Mucosa of stomach (tissue), 1 donor: Measurements from ENCODE around the gene POFUT2.
"Not testable (repeated sequence)": the region's sequence is repeated elsewhere in the genome, so short reads cannot be mapped to it uniquely, and the experiment has no call there.

Experiments
- H3K27me3 ChIP-seq: one replicate; pipeline ENCODE4 v1.7.0; 2013; ENCODE audit warnings: mild to moderate bottlenecking, low read length; ENCODE audit not compliant: control insufficient read depth, insufficient read depth
- H3K36me3 ChIP-seq: one replicate; pipeline ENCODE4 v1.7.0; 2013; ENCODE audit warnings: low read length; ENCODE audit not compliant: control insufficient read depth, insufficient read depth
- H3K4me1 ChIP-seq: one replicate; pipeline ENCODE4 v1.7.0; 2013; ENCODE audit warnings: mild to moderate bottlenecking, low read length; ENCODE audit not compliant: control insufficient read depth, insufficient read depth
- H3K4me3 ChIP-seq: one replicate; pipeline ENCODE4 v1.7.0; 2013; ENCODE audit warnings: low read length
- H3K9ac ChIP-seq: one replicate; pipeline ENCODE4 v1.7.0; 2013; ENCODE audit warnings: mild to moderate bottlenecking, low read length, moderate library complexity
- H3K9me3 ChIP-seq: one replicate; pipeline ENCODE4 v1.7.0; 2013; ENCODE audit warnings: mild to moderate bottlenecking, low read length, moderate library complexity; ENCODE audit not compliant: control insufficient read depth
- donor health status: Pancreatic carcinoma.

POFUT2 gene

GRCh38 chr21:45323487-45324311 is 36.0 kb upstream of the POFUT2 start:
- Histone ChIP-seq H3K4me1 (peaks cover 19% of the 10 kb centered on the region), H3K4me3 (no peak overlapping the region), H3K9ac (no peak overlapping the region), H3K36me3 (no peaks in the 10 kb centered on the region), H3K9me3 (no peaks in the 10 kb centered on the region), H3K27me3 (no peaks in the 10 kb centered on the region)

DNA sequence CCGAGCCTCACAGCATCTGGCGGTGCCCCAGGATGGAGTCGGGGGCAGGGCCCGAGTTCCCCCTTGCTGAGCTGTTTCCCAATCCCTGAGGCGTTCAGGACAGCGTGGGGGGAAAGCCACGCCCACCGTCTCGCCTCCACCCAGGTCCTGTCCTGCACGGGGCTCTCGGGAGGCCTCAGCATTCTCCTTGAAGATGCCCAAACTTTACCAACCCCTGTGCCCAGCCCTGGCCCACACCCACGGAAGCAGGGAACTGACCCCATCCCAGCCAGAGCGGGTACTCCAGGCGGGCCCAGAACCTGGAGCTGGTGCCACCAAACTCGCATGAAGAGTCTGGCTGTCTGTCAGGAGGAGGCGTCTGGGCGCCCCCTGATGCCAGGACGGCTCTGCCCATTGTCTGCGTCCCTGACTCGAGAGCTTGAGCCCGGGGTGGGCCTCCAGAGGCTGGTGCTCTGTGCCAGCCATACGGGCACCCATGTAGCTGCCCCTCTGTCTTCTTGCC is 35.3 kb upstream of the POFUT2 start:
- Histone ChIP-seq H3K36me3 (no peaks in the 10 kb centered on the region), H3K4me3 (no peak overlapping the region), H3K9ac (no peak overlapping the region), H3K27me3 (no peaks in the 10 kb centered on the region), H3K9me3 (no peaks in the 10 kb centered on the region), H3K4me1 (peaks cover 23% of the 10 kb centered on the region)

GRCh38 chr21:45322231-45322959 is 34.7 kb upstream of the POFUT2 start:
- no peaks in the 10 kb centered on the region for H3K9me3 ChIP-seq
- H3K4me3 ChIP-seq = no peak overlapping the region
- no peaks in the 10 kb centered on the region for H3K27me3 ChIP-seq
- no peaks in the 10 kb centered on the region for H3K36me3 ChIP-seq
- peaks cover 29% of the 10 kb centered on the region for H3K4me1 ChIP-seq
- H3K9ac ChIP-seq = no peak overlapping the region

GRCh38 chr21:45320261-45321025 is 32.7 kb upstream of the POFUT2 start:
- Histone ChIP-seq H3K27me3 (no peaks in the 10 kb centered on the region), H3K36me3 (no peaks in the 10 kb centered on the region), H3K4me3 (no peak overlapping the region), H3K4me1 (peaks cover 33% of the 10 kb centered on the region), H3K9ac (no peak overlapping the region), H3K9me3 (no peaks in the 10 kb centered on the region)

DNA sequence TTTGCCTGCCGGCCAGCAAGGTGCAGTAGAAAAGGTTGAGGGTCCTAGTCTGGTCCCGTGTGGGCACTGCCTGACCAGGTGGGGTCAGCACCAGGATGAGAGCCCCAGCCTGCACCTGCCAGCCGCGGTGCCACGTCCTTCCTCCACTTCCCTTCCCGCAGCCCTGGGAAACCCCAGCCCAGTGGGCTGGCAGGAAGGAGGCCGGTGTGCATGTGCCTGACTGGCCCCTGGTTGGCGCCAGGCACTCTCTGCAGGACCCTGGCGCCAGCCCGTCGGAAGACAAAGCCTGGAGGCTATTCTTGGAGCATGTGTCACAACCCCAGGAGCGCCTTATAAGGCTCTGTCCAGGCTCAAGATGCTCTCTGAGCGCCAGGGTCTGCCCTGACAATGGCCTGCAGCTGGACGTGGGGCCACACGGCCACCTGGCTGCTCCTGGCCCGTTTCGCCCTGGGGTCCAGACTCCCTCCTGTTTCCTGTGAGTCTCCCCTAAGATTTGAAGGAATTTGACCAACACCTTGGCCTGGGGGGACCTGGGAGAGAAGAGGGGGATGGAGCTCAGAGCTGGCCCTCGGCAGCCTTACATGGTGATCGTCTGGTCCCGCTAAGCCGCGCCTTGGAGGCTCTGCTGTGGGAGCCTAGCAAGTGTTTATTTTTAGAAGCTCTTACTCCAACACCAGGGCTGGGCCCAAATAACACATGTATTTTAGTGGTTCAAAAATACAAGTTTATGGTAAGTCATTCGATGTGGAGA is 31.9 kb upstream of the POFUT2 start:
- no peaks in the 10 kb centered on the region for H3K9me3 ChIP-seq
- H3K36me3 ChIP-seq = no peaks in the 10 kb centered on the region
- peaks cover 33% of the 10 kb centered on the region for H3K4me1 ChIP-seq
- H3K27me3 ChIP-seq = no peaks in the 10 kb centered on the region
- H3K4me3 ChIP-seq = no peak overlapping the region
- no peak overlapping the region for H3K9ac ChIP-seq

DNA sequence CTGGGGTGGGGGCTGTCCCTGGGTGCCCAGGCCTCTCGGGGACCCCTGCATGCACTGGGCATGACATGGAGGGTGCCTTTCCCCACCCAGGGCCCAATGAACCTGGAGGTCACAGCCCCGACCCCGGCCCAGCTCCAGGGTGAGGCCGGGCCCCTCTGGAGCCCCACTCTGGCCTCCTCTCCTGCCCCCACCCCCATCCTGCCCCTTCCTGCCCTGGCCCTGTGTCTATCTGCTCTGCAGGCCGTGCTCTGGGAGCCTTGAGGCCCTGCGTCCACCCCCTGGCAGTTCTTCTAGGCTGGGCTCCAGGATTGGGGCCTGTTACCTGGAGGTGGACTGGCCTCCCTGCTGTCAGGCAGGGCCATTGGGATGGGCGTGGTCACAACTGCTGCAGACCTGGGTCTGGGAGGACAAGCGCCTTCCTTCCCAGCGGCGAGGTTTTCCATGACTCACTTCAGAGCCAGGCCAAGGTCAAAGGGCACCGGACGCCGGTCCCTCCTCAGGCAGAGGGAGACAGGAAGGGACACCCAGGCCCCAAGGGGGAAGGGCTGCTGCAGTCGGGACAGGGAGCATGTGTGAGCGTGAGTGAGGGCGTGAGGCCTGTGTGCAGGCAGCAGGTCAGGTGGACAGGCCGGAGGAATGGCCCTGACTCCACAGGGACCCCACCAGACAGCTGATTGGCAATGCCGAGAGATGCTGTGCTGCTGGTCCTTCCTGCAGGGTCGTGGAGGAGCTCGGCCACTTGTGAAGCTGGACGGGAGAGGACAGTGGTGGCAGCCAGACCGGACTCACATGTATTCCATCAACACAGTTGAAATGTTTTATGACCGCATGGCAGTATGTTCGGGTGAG is 31.1 kb upstream of the POFUT2 start:
- peaks cover 31% of the 10 kb centered on the region for H3K4me1 ChIP-seq
- H3K27me3 ChIP-seq = no peaks in the 10 kb centered on the region
- H3K9me3 ChIP-seq = no peaks in the 10 kb centered on the region
- no peaks in the 10 kb centered on the region for H3K36me3 ChIP-seq
- H3K4me3 ChIP-seq = no peak overlapping the region
- H3K9ac ChIP-seq = no peak overlapping the region

- no peaks in the 10 kb centered on the region for H3K9me3 ChIP-seq
- H3K4me1 ChIP-seq = peaks cover 26% of the 10 kb centered on the region
- H3K4me3 ChIP-seq = no peak overlapping the region
- no peaks in the 10 kb centered on the region for H3K36me3 ChIP-seq
- H3K27me3 ChIP-seq = no peaks in the 10 kb centered on the region
- H3K9ac ChIP-seq = no peak overlapping the region
Measured at GRCh38 chr21:45318146-45318555, 30.5 kb upstream of the POFUT2 start.

DNA sequence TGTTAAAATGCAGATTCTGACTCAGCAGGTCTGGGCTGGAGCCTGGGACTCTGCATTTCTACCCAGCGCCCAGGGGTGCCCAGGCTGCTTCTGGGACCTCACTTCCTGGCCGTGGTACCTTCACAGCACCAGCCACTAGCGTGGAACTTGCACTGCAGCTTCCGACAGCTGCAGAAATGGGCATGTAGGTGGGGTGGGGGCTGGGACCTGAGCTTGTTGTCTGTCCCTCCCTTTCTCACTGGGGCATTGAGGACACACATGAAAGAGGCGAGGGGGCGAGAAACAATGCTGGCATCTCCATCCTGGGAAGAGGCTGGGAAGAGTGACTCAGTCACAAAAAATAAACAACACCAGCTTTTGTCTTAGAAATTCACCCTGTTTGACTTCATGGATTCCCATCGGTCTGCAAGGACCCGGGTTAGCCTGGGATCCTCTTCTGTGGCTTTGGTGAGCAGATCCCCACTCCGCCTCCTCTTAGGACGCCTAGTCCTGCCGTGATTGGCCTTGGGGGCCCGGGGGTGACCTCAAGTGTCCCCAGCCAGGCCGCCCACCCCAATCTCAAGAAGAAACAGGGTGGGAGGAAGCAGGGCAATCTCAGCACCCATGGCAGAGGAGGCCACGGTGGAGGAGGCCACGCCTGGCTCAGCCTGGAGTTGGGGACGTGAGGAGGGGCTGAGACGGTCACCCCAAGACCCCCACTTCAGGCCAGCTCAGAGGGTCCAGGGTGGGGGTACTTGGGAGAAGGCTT is 29.9 kb upstream of the POFUT2 start:
- no peak overlapping the region for H3K4me3 ChIP-seq
- no peak overlapping the region for H3K9ac ChIP-seq
- no peaks in the 10 kb centered on the region for H3K9me3 ChIP-seq
- no peaks in the 10 kb centered on the region for H3K36me3 ChIP-seq
- H3K27me3 ChIP-seq = no peaks in the 10 kb centered on the region
- peaks cover 26% of the 10 kb centered on the region for H3K4me1 ChIP-seq

DNA sequence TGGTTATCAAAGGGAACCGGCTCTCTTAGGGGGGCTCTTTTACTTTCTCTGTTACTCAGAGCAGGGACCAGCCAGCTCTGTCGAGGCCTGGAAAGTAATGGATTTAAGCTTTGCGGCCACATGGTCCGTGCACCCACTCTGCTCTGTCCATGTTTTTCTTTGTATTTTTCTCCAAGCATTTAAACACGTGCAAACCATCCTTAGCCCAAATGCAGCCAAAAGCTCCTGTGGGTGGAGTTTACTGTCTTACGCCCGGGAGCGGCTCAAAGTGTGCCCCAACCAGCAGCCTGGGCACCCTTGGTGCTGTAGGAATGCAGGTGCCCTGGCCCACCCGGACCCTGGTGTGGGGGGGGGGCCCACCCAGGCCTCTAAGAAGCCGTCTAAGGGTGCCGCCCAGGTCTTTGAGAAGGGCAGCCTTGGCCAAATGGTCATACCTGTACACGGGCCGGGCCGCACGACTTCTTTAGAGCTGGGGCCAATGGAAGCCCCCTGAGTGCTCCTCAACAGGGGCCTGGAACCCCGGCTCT is 29.2 kb upstream of the POFUT2 start:
- no peaks in the 10 kb centered on the region for H3K36me3 ChIP-seq
- no peaks in the 10 kb centered on the region for H3K27me3 ChIP-seq
- H3K9me3 ChIP-seq = no peaks in the 10 kb centered on the region
- H3K9ac ChIP-seq = no peak overlapping the region
- no peak overlapping the region for H3K4me3 ChIP-seq
- H3K4me1 ChIP-seq = peaks cover 26% of the 10 kb centered on the region

DNA sequence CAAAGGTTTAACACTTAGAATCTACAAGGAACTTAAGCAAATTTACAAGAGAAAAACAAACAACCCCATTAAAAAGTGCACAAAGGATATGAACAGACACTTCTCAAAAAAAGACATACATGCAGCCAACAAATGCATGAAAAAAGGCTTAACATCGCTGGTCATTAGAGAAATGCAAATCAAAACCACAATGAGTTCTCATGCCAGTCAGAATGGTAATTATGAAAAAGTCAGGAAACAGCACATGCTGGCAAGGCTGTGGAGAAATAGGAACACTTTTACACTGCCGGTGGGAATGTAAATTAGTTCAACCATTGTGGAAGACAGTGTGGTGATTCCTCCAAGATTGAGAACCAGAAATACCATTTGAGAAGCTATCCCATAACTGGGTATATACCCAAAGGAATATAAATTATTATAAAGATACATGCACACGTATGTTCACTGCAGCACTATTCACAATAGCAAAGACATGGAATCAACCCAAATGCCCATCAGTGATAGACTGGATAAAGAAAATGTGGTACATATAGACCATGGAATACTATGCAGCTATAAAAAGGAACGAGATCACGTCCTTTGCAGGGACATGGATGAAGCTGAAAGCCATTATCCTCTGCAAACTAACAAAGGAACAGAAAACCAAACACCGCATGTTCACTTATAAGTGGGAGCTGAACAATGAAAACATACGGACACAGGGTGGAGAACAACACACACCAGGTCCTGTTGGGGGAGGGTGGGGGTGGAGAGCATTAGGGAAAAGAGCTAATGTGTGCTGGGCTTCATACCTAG is 28.2 kb upstream of the POFUT2 start:
- H3K27me3 ChIP-seq, H3K4me3 ChIP-seq, H3K36me3 ChIP-seq, H3K9me3 ChIP-seq, H3K9ac ChIP-seq: not testable (repeated sequence)
- H3K4me1 ChIP-seq = peaks cover 26% of the 10 kb centered on the region
